SK-N-SH (cell line): ENCODE data around the gene OLFM2. TPM values are rescaled to one million over a fixed set of nuclear protein-coding genes. Genes with fewer than 3 reads are reported as not detected.

ENCODE experiments used
- CTCF ChIA-PET: fragments of 300-600, 350-600 bp; formaldehyde crosslinking; extraction: SDS; loops from one replicate; lab custom pipeline; 2021; lab: Yijun Ruan, JAX
- POLR2A ChIA-PET: fragments of 350-600 bp; sonication (Branson Sonifier 250); formaldehyde crosslinking; extraction: SDS; loops from one replicate; lab custom pipeline; 2020; ENCODE audit warnings: antibody characterized with exemption, inconsistent platforms; lab: Yijun Ruan, JAX
- DNase-seq: peaks from one replicate; pipeline ENCODE4 v3.0.0; 2012
- H2AFZ ChIP-seq: fragments of 200-600 bp; sonication (generic); 2 replicates; pipeline ENCODE4 v1.8.1; 2016; ENCODE audit warnings: antibody characterized with exemption, mild to moderate bottlenecking, low read depth
- H3F3A ChIP-seq: fragments of 200-600 bp; sonication (generic); replicated peaks from 2 replicates; pipeline ENCODE3; 2016; ENCODE audit warnings: antibody characterized with exemption, mild to moderate bottlenecking; ENCODE audit not compliant: insufficient read depth
- H3K27ac ChIP-seq, 2 experiments: fragments of 200-500 bp in 1 of 2; fragments of 200-600 bp in 1 of 2; sonication (Bioruptor generic) in 1 of 2; sonication (generic), shearing (Covaris generic) in 1 of 2; 2 replicates each; pipeline versions ENCODE4 v1.5.1 to v1.6.1; 2014 to 2016; ENCODE audit warnings: low read depth in 2 of 2, inconsistent platforms in 1 of 2, low read length in 1 of 2, mild to moderate bottlenecking in 1 of 2, mixed read lengths in 1 of 2
- H3K27me3 ChIP-seq: fragments of 200-600 bp; sonication (generic), shearing (Covaris generic); 2 replicates; pipeline ENCODE4 v1.6.1; 2016; ENCODE audit warnings: mixed run types; ENCODE audit not compliant: insufficient read depth
- H3K36me3 ChIP-seq, 2 experiments: fragments of 200-500 bp in 1 of 2; fragments of 200-600 bp in 1 of 2; sonication (Bioruptor generic) in 1 of 2; sonication (generic) in 1 of 2; replicated peaks in 1 of 2; 2 replicates each; pipeline versions ENCODE3 to v1.5.1; 2014 to 2016; ENCODE audit warnings: low read length in 1 of 2, mild to moderate bottlenecking in 1 of 2; ENCODE audit not compliant: insufficient read depth in 2 of 2, control insufficient read depth in 1 of 2
- H3K4me1 ChIP-seq, 2 experiments: fragments of 200-500 bp in 1 of 2; fragments of 200-600 bp in 1 of 2; sonication (Bioruptor generic) in 1 of 2; sonication (generic), shearing (Covaris generic) in 1 of 2; 2 replicates each; pipeline versions ENCODE4 v1.5.1 to v1.6.1; 2014 to 2016; ENCODE audit warnings: low read depth in 1 of 2, low read length in 1 of 2, mixed run types in 1 of 2; ENCODE audit not compliant: insufficient read depth in 2 of 2, control insufficient read depth in 1 of 2
- H3K4me2 ChIP-seq: fragments of 200-600 bp; sonication (generic), shearing (Covaris generic); 2 replicates; pipeline ENCODE4 v1.6.1; 2017; ENCODE audit warnings: mixed run types
- H3K4me3 ChIP-seq, 2 experiments: fragments of 200-500 bp in 1 of 2; fragments of 200-600 bp in 1 of 2; sonication (Bioruptor generic) in 1 of 2; sonication (generic), shearing (Covaris generic) in 1 of 2; 2 replicates each; pipeline versions ENCODE4 v1.5.1 to v1.8.1; 2014 to 2016; ENCODE audit warnings: low read depth in 2 of 2, inconsistent platforms in 1 of 2, low read length in 1 of 2, mild to moderate bottlenecking in 1 of 2, mixed read lengths in 1 of 2, moderate library complexity in 1 of 2
- H3K79me2 ChIP-seq: fragments of 200-600 bp; sonication (generic); 2 replicates; pipeline ENCODE4 v1.8.1; 2017; ENCODE audit warnings: mild to moderate bottlenecking; ENCODE audit not compliant: insufficient read depth
- H3K9ac ChIP-seq: fragments of 200-600 bp; sonication (generic); 2 replicates; pipeline ENCODE4 v1.6.1; 2017; ENCODE audit warnings: mixed run types
- H3K9me2 ChIP-seq: fragments of 200-600 bp; sonication (generic); 2 replicates; pipeline ENCODE4 v1.6.1; 2017; ENCODE audit warnings: mixed run types
- H3K9me3 ChIP-seq: fragments of 200-600 bp; sonication (generic); 2 replicates; pipeline ENCODE4 v1.6.1; 2017; ENCODE audit warnings: mixed run types, mild to moderate bottlenecking, moderate library complexity
- H4K20me1 ChIP-seq: fragments of 200-600 bp; sonication (generic); 2 replicates; pipeline ENCODE4 v1.6.1; 2017; ENCODE audit warnings: mild to moderate bottlenecking, mixed run types; ENCODE audit not compliant: insufficient read depth
- EZH2phosphoT487 ChIP-seq: fragments of 200-600 bp; sonication (generic); IDR thresholded peaks from 2 replicates; pipeline ENCODE4 v1.6.1; 2017; ENCODE audit warnings: low read depth, mixed run types, mild to moderate bottlenecking, antibody characterized with exemption, moderate library complexity, borderline replicate concordance
- FOXM1 ChIP-seq: IDR thresholded peaks from 2 replicates; pipeline ENCODE4 v1.4.0; 2012; ENCODE audit warnings: low read depth, mild to moderate bottlenecking
- IRF3 ChIP-seq: fragments of 150-350 bp; IDR thresholded peaks from 2 replicates; pipeline ENCODE4 v1.6.1; 2016; ENCODE audit warnings: mild to moderate bottlenecking, low read depth, low read length
- NFIC ChIP-seq: IDR thresholded peaks from 2 replicates; pipeline ENCODE4 v1.4.0; 2012; ENCODE audit warnings: borderline replicate concordance
- NRF1 ChIP-seq: IDR thresholded peaks from 2 replicates; pipeline ENCODE4 v1.6.1; 2012; ENCODE audit warnings: low read depth, mild to moderate bottlenecking, low read length
- RAD21 ChIP-seq: IDR thresholded peaks from 2 replicates; pipeline ENCODE4 v1.6.1; 2012; ENCODE audit warnings: mild to moderate bottlenecking, low read length
- RXRA ChIP-seq: IDR thresholded peaks from 2 replicates; pipeline ENCODE4 v1.4.0; 2012; ENCODE audit warnings: low read depth, mild to moderate bottlenecking, borderline replicate concordance
- TCF12 ChIP-seq: IDR thresholded peaks from 2 replicates; pipeline ENCODE4 v1.4.0; 2012
- TEAD4 ChIP-seq: IDR thresholded peaks from 2 replicates; pipeline ENCODE4 v1.4.0; 2012; ENCODE audit warnings: mild to moderate bottlenecking, borderline replicate concordance; ENCODE audit not compliant: insufficient read depth
- WGBS: methylation state at CpG from one replicate; pipeline ENCODE4 v1.1.6; 2017; ENCODE audit warnings: low lambda C conversion rate; 5-methylcytosine and 5-hydroxymethylcytosine counted together
- polyA plus RNA-seq, 3 experiments: library from polyadenylated mRNA; depleted of rRNA; stranded (reverse); fragments of >200 nt; gene quantifications; 2 replicates each; pipeline ENCODE4 v1.2.3, GENCODE V29; 2012
- TF ChIP-seq, protein P1 (sequence below): IDR thresholded peaks from 2 replicates; pipeline ENCODE4; 2012
- TF ChIP-seq, protein P2 (sequence below): IDR thresholded peaks from 2 replicates; pipeline ENCODE4 v1.4.0; 2012; ENCODE audit warnings: low read depth, borderline replicate concordance

OLFM2 gene
- polyA plus RNA-seq, 1 of the 3 experiments (the other 2 are of a cell fraction) = 10.7 TPM

GRCh38 chr19:9856609-9857008 is 79.7 kb downstream of the OLFM2 start:
- no peak overlapping the region for H3K27ac ChIP-seq
- no peak for DNase-seq
- ChIA-PET CTCF (no interaction called here), POLR2A (no interaction called here)
- no peak overlapping the region for H2AFZ ChIP-seq
- no peaks in the 10 kb centered on the region for H3K9me2 ChIP-seq
- H3K9ac ChIP-seq = no peak overlapping the region
- H3K36me3 ChIP-seq = no peaks in the 10 kb centered on the region
- no peaks in the 10 kb centered on the region for H3K4me1 ChIP-seq
- 96% methylated on average over 4 of the region's 9 CpGs for WGBS
- H3K4me2 ChIP-seq = no peak overlapping the region
- no peaks in the 10 kb centered on the region for H3F3A ChIP-seq
- no peaks in the 10 kb centered on the region for H3K27me3 ChIP-seq
- no peaks in the 10 kb centered on the region for H3K79me2 ChIP-seq
- no peak for TF ChIP-seq FOXM1
- no peaks in the 10 kb centered on the region for H4K20me1 ChIP-seq
- H3K4me3 ChIP-seq = no peak overlapping the region
- H3K9me3 ChIP-seq = no peaks in the 10 kb centered on the region

DNA sequence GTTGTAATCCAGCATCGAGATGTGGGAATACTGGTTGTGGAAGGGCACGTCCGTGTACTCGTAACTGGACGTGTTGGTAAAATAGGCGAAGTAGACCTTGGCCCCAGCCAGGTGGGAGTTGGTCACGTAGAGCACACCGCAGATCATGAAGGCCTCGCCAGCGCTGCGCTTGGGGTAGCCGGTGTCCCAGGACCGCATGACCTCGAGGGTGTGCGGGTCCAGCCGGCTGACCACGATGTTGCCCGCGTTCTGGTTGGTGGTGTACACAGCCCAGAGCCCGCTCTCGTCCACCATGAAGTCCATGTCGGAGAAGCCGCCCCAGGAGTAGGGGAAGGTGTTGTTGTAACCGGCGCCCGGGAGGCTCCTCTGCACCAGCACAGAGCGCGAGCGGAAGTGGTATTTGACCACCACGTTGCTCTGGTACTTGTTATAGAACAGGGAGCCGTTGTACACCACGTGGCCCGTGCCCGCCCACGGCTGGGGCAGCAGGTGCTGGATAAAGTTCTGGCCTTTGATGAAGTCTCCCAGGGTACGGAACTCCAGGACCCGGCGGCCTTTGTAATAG is 82.0 kb downstream of the OLFM2 start:
- H3K4me1 ChIP-seq = no peaks in the 10 kb centered on the region
- WGBS = 97% methylated on average over 17 of the region's 38 CpGs
- no peak overlapping the region for H3K4me2 ChIP-seq
- H3K79me2 ChIP-seq = no peaks in the 10 kb centered on the region
- H3K9me3 ChIP-seq = no peaks in the 10 kb centered on the region
- H3K27me3 ChIP-seq = no peaks in the 10 kb centered on the region
- no peak overlapping the region for H3K4me3 ChIP-seq
- TF ChIP-seq IRF3 (no peak), NRF1 (no peak), RAD21 (no peak)
- no peak for DNase-seq
- H2AFZ ChIP-seq = no peak overlapping the region
- H3K9ac ChIP-seq = no peak overlapping the region
- H3K27ac ChIP-seq = no peak overlapping the region
- ChIA-PET POLR2A (no interaction called here), CTCF (no interaction called here)
- H3K36me3 ChIP-seq = peaks cover 0 to 2% of the 10 kb centered on the region in 2 experiments
- H4K20me1 ChIP-seq = no peaks in the 10 kb centered on the region
- no peaks in the 10 kb centered on the region for H3F3A ChIP-seq
- no peaks in the 10 kb centered on the region for H3K9me2 ChIP-seq

DNA sequence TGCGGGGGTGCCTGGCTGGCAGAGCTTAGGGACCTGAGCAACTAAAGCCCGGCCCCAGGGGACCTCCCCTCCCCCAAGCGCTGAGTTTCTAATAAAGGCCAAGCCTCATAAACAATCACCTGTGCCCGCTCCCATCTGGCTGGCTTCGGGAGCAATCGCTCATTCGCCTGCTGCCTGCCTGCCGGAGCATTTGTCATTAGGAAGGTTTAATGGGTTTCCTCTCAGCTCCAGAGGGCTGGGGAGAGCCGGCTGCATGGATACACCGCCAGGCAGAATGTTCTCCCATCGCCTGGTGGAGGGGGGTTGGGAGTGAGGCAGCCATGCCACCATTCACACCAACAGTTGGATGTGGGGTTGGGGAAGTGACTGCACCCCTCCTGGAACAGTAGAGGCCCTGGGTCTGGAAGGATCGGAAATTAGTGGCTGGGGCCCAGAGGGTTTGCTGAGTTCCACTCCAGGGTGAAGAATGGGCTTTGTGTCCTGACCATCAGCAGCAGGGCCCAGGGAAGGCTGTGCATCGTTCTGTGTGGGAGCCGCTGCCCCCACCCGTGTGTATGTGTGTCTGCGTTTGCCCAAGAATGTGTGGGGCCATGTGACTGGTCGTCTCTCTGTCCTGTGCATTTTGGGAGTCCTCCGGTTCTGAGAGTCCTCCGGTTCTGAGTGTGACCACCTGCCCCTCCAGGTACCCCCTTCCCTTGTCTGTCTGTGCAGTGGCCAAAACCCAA is 85.9 kb downstream of the OLFM2 start:
- H3K4me3 ChIP-seq = no peak overlapping the region
- no peak overlapping the region for H3K4me2 ChIP-seq
- H3K27ac ChIP-seq = no peak overlapping the region
- no peaks in the 10 kb centered on the region for H3K27me3 ChIP-seq
- TF ChIP-seq TEAD4 = no peak
- TF ChIP-seq, protein P1, sequence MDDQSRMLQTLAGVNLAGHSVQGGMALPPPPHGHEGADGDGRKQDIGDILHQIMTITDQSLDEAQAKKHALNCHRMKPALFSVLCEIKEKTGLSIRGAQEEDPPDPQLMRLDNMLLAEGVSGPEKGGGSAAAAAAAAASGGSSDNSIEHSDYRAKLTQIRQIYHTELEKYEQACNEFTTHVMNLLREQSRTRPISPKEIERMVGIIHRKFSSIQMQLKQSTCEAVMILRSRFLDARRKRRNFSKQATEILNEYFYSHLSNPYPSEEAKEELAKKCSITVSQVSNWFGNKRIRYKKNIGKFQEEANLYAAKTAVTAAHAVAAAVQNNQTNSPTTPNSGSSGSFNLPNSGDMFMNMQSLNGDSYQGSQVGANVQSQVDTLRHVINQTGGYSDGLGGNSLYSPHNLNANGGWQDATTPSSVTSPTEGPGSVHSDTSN = no peak
- no peak for TF ChIP-seq RXRA
- TF ChIP-seq NFIC = no peak
- TF ChIP-seq FOXM1 = no peak
- TF ChIP-seq EZH2phosphoT487 = no peak
- TF ChIP-seq, protein P2, sequence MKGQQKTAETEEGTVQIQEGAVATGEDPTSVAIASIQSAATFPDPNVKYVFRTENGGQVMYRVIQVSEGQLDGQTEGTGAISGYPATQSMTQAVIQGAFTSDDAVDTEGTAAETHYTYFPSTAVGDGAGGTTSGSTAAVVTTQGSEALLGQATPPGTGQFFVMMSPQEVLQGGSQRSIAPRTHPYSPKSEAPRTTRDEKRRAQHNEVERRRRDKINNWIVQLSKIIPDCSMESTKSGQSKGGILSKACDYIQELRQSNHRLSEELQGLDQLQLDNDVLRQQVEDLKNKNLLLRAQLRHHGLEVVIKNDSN = no peak
- TF ChIP-seq TCF12 = no peak
- no peaks in the 10 kb centered on the region for H3K9me2 ChIP-seq
- no peaks in the 10 kb centered on the region for H3F3A ChIP-seq
- no peak overlapping the region for H2AFZ ChIP-seq
- no peaks in the 10 kb centered on the region for H3K9me3 ChIP-seq
- no peaks in the 10 kb centered on the region; a peak in 1 of 4 replicates for H3K4me1 ChIP-seq
- no peak overlapping the region for H3K9ac ChIP-seq
- POLR2A ChIA-PET = no interaction called here
- 81% methylated on average over 12 of the region's 19 CpGs for WGBS
- DNase-seq = no peak
- H3K36me3 ChIP-seq = peaks cover 0 to 19% of the 10 kb centered on the region in 2 experiments
- CTCF ChIA-PET = interaction anchor here (0.7 kb wide), 1 partner anchor 67 kb away, joined by 3 read pairs; no protein-coding TSS in a partner anchor
- peaks cover 4% of the 10 kb centered on the region; the same call in 1 of the 2 replicates for H3K79me2 ChIP-seq
- H4K20me1 ChIP-seq = peaks cover 15% of the 10 kb centered on the region
